PFSK-1 (cell line): ENCODE data around the gene EXOC6B.

ENCODE experiments used
- FOXP2 ChIP-seq: optimal IDR thresholded peaks from 2 replicates; pipeline ENCODE3; 2011; ENCODE audit warnings: borderline replicate concordance, control low read depth, inconsistent platforms; ENCODE audit not compliant: insufficient read depth; ENCODE audit errors: extremely low read length, extremely low read depth
- POLR2AphosphoS5 ChIP-seq: IDR thresholded peaks from 2 replicates; pipeline ENCODE4 v1.6.1; 2012; ENCODE audit warnings: low read depth, mild to moderate bottlenecking, control low read depth, low read length, moderate library complexity
- REST ChIP-seq, 2 experiments: IDR thresholded peaks; 2 replicates each; pipeline versions ENCODE4 v1.6.1 to v1.8.0; 2011 to 2012; ENCODE audit warnings: low read depth in 2 of 2, low read length in 2 of 2, control low read depth in 1 of 2, inconsistent platforms in 1 of 2, mild to moderate bottlenecking in 1 of 2, moderate library complexity in 1 of 2; ENCODE audit not compliant: insufficient read depth in 1 of 2

DNA sequence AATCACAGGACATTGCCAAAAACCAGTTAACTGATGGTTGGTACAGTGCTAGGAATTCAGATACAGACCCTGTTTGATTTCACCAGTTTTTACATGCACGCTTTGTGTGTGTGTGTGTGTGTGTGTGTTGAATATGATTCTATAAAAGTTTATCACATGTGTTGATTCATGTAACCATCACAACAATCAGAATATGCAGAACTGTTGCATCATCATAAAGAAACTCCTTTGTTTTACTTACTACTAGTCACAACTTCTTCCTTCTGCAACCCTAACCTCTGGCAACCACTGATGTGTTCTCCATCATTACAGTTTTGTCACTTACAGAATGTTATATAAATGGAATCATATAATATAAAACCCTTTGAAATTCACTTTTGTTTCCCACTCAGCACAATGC is 533.4 kb downstream of the EXOC6B start:
- TF ChIP-seq FOXP2 (no peak), POLR2AphosphoS5 (no peak), REST (IDR thresholded peaks at IDR 0.05; ENCODE audit: insufficient read depth in 1 of 2, low read depth in 2 of 2, low read length in 2 of 2) (no peak)
